Spleen (tissue), 11 donors: ENCODE measurements around the gene IGSF21. TPM values are rescaled to one million over a fixed set of nuclear protein-coding genes. Genes with fewer than 3 reads are reported as not detected.

Experiments
- DNase-seq: peaks from one replicate; pipeline ENCODE4 v3.0.0-alpha.2; 2020
- H3K27ac ChIP-seq, 8 donors: fragments of 200-600 bp; sonication (generic) in 7 of 8; 1 replicate in 4 of 8; 2 replicates in 4 of 8; pipeline versions ENCODE4 v1.5.0 to v1.8.0; 2016 to 2021; ENCODE audit warnings: inconsistent platforms in 4 of 8, mild to moderate bottlenecking in 4 of 8, moderate library complexity in 1 of 8
- H3K27me3 ChIP-seq, 7 donors: fragments of 200-600 bp; sonication (generic) in 6 of 7; replicated peaks in 1 of 7; 1 replicate in 4 of 7; 2 replicates in 3 of 7; pipeline versions ENCODE4 v1.5.0 to v1.8.0; 2016 to 2021; ENCODE audit warnings: inconsistent platforms in 3 of 7, mild to moderate bottlenecking in 1 of 7
- H3K36me3 ChIP-seq, 6 donors: fragments of 200-600 bp; sonication (generic) in 5 of 6; 1 replicate in 4 of 6; 2 replicates in 2 of 6; pipeline versions ENCODE4 v1.5.0 to v1.8.0; 2016 to 2021; ENCODE audit warnings: inconsistent platforms in 2 of 6
- H3K4me1 ChIP-seq, 6 donors: fragments of 200-600 bp; sonication (generic) in 5 of 6; 1 replicate in 3 of 6; 2 replicates in 3 of 6; pipeline versions ENCODE4 v1.5.0 to v1.8.0; 2016 to 2021; ENCODE audit warnings: inconsistent platforms in 3 of 6
- H3K4me3 ChIP-seq, 8 donors: fragments of 200-600 bp; sonication (generic) in 7 of 8; 1 replicate in 4 of 8; 2 replicates in 4 of 8; pipeline versions ENCODE4 v1.5.0 to v1.8.0; 2016 to 2021; ENCODE audit warnings: inconsistent platforms in 4 of 8, mild to moderate bottlenecking in 4 of 8, moderate library complexity in 2 of 8
- H3K9me3 ChIP-seq, 8 donors: fragments of 200-600 bp; sonication (generic) in 7 of 8; 1 replicate in 4 of 8; 2 replicates in 4 of 8; pipeline versions ENCODE4 v1.5.0 to v1.8.0; 2016 to 2021; ENCODE audit warnings: inconsistent platforms in 4 of 8
- POLR2A ChIP-seq, 3 donors: fragments of 450-650 bp; IDR thresholded peaks; one replicate each; pipeline ENCODE4 v1.5.1; 2017; ENCODE audit warnings: antibody characterized with exemption in 3 of 3, mild to moderate bottlenecking in 1 of 3
- POLR2AphosphoS5 ChIP-seq, 3 donors: sonication (generic); formaldehyde crosslinking; IDR thresholded peaks; one replicate each; pipeline ENCODE4 v1.5.1; 2017; ENCODE audit warnings: antibody characterized with exemption in 3 of 3
- WGBS, 5 donors: extraction: QIAGEN DNeasy Blood & Tissue Kit in 3 of 5; methylation state at CpG; one replicate each; pipeline versions ENCODE4 v1.1.5 to v1.1.7; 2013 to 2018; 5-methylcytosine and 5-hydroxymethylcytosine counted together
- intact Hi-C: fragments of 100-400 bp; cut with DNase I; formaldehyde crosslinking; loops from one replicate; pipeline ENCODE4 v1.15.0; 2023; ENCODE audit warnings: low total_unique reads
- polyA plus RNA-seq, 3 donors: library from polyadenylated mRNA; stranded (reverse); fragments of 200-250 nt; gene quantifications; one replicate each; pipeline ENCODE4 v1.2.1, GENCODE V29; 2013
- total RNA-seq, 7 donors: library from RNA; depleted of rRNA in 3 of 7; stranded (reverse); fragments of >200 nt in 3 of 7; fragmentation: NEBNext Ultra II Directional in 4 of 7; extraction: Animal tissue kit (Norgen Biotek cat#: 25700) in 4 of 7; gene quantifications; one replicate each; pipeline versions ENCODE4 v1.1.0 to v1.2.1, GENCODE V29; 2016 to 2021
- TF ChIP-seq, protein P1 (sequence below), 11 experiments: fragments of 200-600 bp in 7 of 11; fragments of 450-650 bp in 4 of 11; sonication (generic) in 4 of 11; IDR thresholded peaks in 8 of 11; conservative IDR thresholded peaks in 3 of 11; 1 replicate in 7 of 11; 2 replicates in 4 of 11; pipeline versions ENCODE4 v1.4.0 to v1.8.0; 2016 to 2021; ENCODE audit warnings: antibody characterized with exemption in 11 of 11, inconsistent platforms in 4 of 11, mild to moderate bottlenecking in 1 of 11
- donor health status: healthy with polysubstance abuse.
- donor health status: DM: no; HTN: no; CAD: no; lungs with moderate emphysema.
- donor health status: DM: no; HTN: no; CAD: no.
- donor health status: Bipolar disorder and iron deficiency.
- donor health status: healthy.
- donor health status: DM: no; HTN: no; CAD: no.
- donor health status: DM: yes; HTN: yes; CAD: no.

IGSF21 gene
- total and polyA plus RNA-seq, 10 donors = 1.6 to 35.0 (median 20.6) TPM

- Histone ChIP-seq H3K9me3 (peaks cover 0 to 9% (median 2%) of the 10 kb centered on the region in 8 donors), H3K27me3 (peaks cover 0 to 30% (median 0%) of the 10 kb centered on the region in 7 donors), H3K27ac (no peak overlapping the region), H3K4me1 (no peaks in the 10 kb centered on the region), H3K36me3 (no peaks in the 10 kb centered on the region), H3K4me3 (no peak overlapping the region)
- DNase-seq = peak; percentile 45
- intact Hi-C loops = no loop called here
- TF ChIP-seq, protein P1, sequence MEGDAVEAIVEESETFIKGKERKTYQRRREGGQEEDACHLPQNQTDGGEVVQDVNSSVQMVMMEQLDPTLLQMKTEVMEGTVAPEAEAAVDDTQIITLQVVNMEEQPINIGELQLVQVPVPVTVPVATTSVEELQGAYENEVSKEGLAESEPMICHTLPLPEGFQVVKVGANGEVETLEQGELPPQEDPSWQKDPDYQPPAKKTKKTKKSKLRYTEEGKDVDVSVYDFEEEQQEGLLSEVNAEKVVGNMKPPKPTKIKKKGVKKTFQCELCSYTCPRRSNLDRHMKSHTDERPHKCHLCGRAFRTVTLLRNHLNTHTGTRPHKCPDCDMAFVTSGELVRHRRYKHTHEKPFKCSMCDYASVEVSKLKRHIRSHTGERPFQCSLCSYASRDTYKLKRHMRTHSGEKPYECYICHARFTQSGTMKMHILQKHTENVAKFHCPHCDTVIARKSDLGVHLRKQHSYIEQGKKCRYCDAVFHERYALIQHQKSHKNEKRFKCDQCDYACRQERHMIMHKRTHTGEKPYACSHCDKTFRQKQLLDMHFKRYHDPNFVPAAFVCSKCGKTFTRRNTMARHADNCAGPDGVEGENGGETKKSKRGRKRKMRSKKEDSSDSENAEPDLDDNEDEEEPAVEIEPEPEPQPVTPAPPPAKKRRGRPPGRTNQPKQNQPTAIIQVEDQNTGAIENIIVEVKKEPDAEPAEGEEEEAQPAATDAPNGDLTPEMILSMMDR (IDR thresholded peaks at IDR 0.05 in 8 of 11, conservative IDR thresholded peaks at IDR 0.05 in 3 of 11) = no peak
- TF ChIP-seq POLR2A (IDR thresholded peaks at IDR 0.05) = no peak
- no peak for TF ChIP-seq POLR2AphosphoS5 (IDR thresholded peaks at IDR 0.05)
- WGBS, 5 donors = 73 to 83% (median 77%) methylated on average over 8 to 9 of the region's 9 CpGs
These were observed 206.8 kb downstream of the IGSF21 start for GRCh38 chr1:18314399-18314798.

- no peak overlapping the region for H3K4me3 ChIP-seq
- H3K9me3 ChIP-seq = peaks cover 0 to 9% (median 2%) of the 10 kb centered on the region in 8 donors
- H3K27me3 ChIP-seq = peaks cover 0 to 31% (median 0%) of the 10 kb centered on the region in 7 donors
- no peak for DNase-seq
- 72 to 97% (median 81%) methylated on average over 1 of the region's 1 CpG for WGBS, 5 donors
- H3K36me3 ChIP-seq = no peaks in the 10 kb centered on the region
- H3K27ac ChIP-seq = no peak overlapping the region
- intact Hi-C loops = no loop called here
- TF ChIP-seq, protein P1 (IDR thresholded peaks at IDR 0.05 in 8 of 11, conservative IDR thresholded peaks at IDR 0.05 in 3 of 11) = no peak
- TF ChIP-seq POLR2A (IDR thresholded peaks at IDR 0.05) (no peak), POLR2AphosphoS5 (IDR thresholded peaks at IDR 0.05) (no peak)
- H3K4me1 ChIP-seq = no peaks in the 10 kb centered on the region
These were observed 207.9 kb downstream of the IGSF21 start for GRCh38 chr1:18315449-18315848.

GRCh38 chr1:18316764-18317163 lies 209.2 kb downstream of the IGSF21 start:
- no peak for DNase-seq
- peaks cover 0 to 30% (median 0%) of the 10 kb centered on the region in 7 donors for H3K27me3 ChIP-seq
- TF ChIP-seq POLR2AphosphoS5 (IDR thresholded peaks at IDR 0.05) = no peak
- no peak for TF ChIP-seq POLR2A (IDR thresholded peaks at IDR 0.05)
- TF ChIP-seq, protein P1 (IDR thresholded peaks at IDR 0.05 in 8 of 11, conservative IDR thresholded peaks at IDR 0.05 in 3 of 11) = no peak
- H3K36me3 ChIP-seq = no peaks in the 10 kb centered on the region
- H3K4me3 ChIP-seq = no peak overlapping the region
- H3K9me3 ChIP-seq = peaks cover 0 to 9% (median 2%) of the 10 kb centered on the region in 8 donors
- intact Hi-C loops = no loop called here
- H3K4me1 ChIP-seq = no peaks in the 10 kb centered on the region
- H3K27ac ChIP-seq = no peak overlapping the region
- 41 to 64% (median 51%) methylated on average over 3 of the region's 3 CpGs for WGBS, 5 donors

GRCh38 chr1:18319099-18319498 lies 211.5 kb downstream of the IGSF21 start:
- Histone ChIP-seq H3K27me3 (peaks cover 0 to 38% (median 0%) of the 10 kb centered on the region in 7 donors), H3K36me3 (no peaks in the 10 kb centered on the region), H3K4me3 (no peak overlapping the region), H3K27ac (no peak overlapping the region), H3K4me1 (no peaks in the 10 kb centered on the region), H3K9me3 (peaks cover 0 to 9% (median 2%) of the 10 kb centered on the region in 8 donors)
- intact Hi-C loops = no loop called here
- no peak for TF ChIP-seq POLR2A (IDR thresholded peaks at IDR 0.05)
- TF ChIP-seq POLR2AphosphoS5 (IDR thresholded peaks at IDR 0.05) = no peak
- TF ChIP-seq, protein P1 (IDR thresholded peaks at IDR 0.05 in 8 of 11, conservative IDR thresholded peaks at IDR 0.05 in 3 of 11) = no peak
- no peak for DNase-seq
